B cell (primary cell): ENCODE results near the gene C1orf35.

ENCODE experiments used
- EZH2 ChIP-seq: IDR thresholded peaks from 2 replicates; pipeline ENCODE4 v1.6.1; 2012; ENCODE audit warnings: borderline replicate concordance, low read depth, mild to moderate bottlenecking, moderate library complexity, low read length; ENCODE audit not compliant: insufficient read depth, poor library complexity, severe bottlenecking
- TF ChIP-seq, protein P1 (sequence below): fragments of 200-600 bp; IDR thresholded peaks from one replicate; pipeline ENCODE4 v1.8.0; 2022; ENCODE audit warnings: antibody characterized with exemption, mild to moderate bottlenecking

DNA sequence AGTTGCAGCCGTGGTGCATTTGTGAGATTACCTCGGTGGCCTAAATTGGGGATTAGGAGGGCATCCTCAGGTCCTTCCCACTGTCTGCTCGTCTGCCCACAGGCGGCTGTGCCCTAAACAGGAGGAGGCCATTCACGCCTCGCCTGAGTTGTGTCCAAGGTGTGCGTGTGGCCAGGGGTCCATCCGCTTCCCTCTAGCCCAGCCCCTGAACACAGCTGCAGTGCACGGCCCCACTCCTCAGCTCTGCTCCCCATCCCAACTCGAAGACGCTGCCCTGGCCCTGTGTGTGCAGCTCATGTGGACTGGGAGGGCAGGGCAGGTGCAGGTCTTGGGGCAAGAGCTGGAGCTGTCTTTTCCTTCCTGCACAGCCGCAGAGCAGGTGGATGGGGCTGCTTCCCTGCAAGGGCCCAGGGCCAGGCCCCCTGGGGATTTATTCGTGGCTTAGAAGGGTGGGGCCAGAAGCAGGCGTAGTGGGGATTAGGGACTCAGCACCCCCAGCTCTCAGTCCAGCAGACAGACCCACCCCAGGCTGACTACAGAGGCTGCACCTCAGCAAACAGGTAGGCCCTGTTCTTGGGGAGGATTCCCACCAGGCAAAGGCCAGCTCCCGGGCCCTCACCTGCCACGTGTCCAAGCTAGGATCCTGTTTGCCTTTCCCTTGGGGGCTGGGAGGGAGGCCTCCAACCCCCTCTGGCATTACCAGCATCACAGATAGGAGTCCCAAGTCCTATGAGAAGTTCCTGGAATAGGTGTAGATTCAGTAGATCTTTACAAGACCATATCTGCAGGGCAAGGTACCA lies 41.3 kb upstream of the C1orf35 start:
- no peak for TF ChIP-seq EZH2
- TF ChIP-seq, protein P1, sequence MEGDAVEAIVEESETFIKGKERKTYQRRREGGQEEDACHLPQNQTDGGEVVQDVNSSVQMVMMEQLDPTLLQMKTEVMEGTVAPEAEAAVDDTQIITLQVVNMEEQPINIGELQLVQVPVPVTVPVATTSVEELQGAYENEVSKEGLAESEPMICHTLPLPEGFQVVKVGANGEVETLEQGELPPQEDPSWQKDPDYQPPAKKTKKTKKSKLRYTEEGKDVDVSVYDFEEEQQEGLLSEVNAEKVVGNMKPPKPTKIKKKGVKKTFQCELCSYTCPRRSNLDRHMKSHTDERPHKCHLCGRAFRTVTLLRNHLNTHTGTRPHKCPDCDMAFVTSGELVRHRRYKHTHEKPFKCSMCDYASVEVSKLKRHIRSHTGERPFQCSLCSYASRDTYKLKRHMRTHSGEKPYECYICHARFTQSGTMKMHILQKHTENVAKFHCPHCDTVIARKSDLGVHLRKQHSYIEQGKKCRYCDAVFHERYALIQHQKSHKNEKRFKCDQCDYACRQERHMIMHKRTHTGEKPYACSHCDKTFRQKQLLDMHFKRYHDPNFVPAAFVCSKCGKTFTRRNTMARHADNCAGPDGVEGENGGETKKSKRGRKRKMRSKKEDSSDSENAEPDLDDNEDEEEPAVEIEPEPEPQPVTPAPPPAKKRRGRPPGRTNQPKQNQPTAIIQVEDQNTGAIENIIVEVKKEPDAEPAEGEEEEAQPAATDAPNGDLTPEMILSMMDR = no peak
